ENCODE results near the gene SLC50A1.

Gene SLC50A1, protein sequence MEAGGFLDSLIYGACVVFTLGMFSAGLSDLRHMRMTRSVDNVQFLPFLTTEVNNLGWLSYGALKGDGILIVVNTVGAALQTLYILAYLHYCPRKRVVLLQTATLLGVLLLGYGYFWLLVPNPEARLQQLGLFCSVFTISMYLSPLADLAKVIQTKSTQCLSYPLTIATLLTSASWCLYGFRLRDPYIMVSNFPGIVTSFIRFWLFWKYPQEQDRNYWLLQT

DNA sequence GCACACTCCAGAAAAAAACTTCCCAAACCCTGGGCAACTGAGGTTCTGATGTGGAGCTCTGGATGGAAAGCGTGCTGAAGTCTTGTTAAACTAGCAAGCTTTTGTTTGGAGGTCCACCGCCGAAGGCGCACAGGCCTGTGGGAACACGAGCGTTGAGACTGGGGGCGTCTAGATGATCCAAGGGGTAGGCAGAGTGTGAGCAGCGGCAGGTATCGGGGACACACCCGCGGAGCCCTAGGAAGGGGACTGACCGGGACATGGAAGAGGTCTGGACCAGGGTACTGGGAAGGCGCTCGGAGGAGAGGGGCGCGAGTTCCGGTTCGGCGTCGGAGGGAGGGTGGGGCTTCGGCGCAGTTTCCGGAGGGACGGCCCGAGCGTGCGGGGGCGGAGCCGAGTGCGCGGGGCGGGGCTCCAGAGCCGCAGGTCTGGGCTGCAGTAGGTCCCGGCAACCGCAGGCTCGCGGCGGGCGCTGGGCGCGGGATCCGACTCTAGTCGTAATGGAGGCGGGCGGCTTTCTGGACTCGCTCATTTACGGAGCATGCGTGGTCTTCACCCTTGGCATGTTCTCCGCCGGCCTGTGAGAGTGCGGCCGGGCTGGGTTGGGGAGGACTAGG, at the start of gene SLC50A1:
TSS of gene SLC50A1 (plus strand) at position 438 of the 614 bp plus-strand sequence. CDS start at position 498, 60 bp downstream.
- no peak for FAIRE-seq

DNA sequence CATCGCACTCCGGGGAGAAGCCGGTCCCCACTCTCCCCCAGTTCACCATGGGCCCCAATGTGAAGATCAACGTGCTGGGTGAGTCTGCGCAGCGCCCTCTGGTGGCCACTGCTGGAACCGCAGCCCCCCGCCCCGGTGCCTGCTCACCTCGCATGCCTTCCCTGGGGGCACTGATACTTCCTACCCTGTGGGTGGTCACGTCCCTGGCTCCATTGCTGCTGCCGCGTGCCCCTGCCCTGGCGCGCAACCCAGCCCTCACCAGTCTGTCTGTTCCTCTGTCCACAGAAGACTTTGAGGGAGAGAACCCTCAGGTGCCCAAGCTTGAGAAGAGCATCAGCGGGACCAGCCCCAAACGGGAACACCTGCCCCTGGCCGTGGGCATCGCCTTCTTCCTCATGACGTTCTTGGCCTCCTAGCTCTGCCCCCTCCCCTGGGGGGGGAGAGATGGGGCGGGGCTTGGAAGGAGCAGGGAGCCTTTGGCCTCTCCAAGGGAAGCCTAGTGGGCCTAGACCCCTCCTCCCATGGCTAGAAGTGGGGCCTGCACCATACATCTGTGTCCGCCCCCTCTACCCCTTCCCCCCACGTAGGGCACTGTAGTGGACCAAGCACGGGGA, 49.4 kb upstream of the SLC50A1 start:
- no peak for FAIRE-seq

DNA sequence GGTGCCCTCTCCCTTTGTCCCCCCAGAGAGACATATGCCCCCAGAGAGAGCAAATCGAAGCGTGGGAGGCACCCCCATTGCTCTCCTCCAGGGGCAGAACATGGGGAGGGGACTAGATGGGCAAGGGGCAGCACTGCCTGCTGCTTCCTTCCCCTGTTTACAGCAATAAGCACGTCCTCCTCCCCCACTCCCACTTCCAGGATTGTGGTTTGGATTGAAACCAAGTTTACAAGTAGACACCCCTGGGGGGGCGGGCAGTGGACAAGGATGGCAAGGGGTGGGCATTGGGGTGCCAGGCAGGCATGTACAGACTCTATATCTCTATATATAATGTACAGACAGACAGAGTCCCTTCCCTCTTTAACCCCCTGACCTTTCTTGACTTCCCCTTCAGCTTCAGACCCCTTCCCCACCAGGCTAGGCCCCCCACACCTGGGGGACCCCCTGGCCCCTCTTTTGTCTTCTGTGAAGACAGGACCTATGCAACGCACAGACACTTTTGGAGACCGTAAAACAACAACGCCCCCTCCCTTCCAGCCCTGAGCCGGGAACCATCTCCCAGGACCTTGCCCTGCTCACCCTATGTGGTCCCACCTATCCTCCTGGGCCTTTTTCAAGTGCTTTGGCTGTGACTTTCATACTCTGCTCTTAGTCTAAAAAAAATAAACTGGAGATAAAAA, 48.7 kb upstream of the SLC50A1 start:
- no peak for FAIRE-seq

DNA sequence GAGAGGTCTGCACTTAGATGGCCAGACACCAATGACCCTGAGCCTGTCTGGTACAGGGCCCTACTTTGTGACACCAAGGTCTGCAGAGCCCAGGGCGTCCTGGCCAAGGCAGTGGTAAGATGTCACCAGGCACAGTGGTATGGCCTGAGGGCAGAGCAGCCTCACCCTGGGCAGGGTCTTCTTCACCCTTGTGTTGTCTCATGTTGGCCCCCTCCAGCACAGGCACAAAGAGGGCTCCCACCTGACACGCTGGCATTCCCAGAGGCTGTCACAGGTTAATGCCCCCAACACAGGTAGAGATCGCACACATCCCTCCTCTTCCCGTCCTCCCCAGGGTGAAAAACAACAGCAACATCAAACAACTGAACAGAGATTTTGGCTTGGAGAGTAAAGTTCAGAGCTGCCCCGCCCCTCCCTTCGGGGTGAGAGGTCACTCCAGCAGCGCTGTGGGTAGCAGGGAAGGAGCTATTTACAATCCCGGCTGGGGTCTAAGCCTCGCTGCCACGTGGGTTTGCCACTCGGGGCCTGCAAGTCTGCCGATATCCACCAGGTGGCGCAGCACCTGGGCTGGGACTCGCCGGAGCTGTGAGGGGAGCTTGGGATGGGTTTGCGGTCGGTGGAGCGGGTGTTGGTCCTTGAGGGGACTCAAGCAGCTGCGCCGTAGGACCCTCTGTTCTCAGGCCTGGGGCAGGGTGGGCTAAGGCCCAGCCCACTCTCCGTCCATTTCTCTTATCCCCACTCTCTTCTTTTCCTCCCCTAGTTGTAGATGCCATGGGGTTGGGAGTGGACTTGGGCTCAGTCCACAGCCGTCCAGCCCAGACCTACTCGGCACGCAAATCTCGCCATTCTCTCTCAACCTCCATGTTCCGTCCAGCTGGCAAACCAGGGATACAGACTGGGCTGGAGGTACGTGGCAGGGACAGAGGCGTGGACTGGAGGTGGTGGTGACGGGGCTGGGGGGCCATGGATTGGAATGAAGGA, 44.3 kb upstream of the SLC50A1 start:
- FAIRE-seq: no peak

DNA sequence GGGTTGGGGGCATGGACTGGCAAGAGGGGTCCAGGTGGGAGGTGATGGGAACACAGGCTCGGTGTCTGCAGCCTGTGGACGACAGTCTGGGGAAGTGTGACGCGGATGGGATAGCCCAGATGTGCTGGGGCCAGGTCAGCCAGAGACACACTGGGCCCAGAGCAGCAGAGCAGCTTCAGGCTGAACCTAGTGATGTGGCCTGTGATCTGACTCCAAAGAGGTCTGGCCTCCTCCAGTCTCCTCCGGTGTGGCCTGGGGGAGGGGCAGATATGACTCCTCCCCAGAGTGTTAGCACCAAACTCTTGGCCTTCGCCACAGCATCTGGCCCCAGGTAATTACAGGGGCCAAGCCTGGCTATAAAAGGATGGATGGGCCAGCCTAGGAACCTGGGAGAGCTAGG, 43.5 kb upstream of the SLC50A1 start:
- no peak for FAIRE-seq

DNA sequence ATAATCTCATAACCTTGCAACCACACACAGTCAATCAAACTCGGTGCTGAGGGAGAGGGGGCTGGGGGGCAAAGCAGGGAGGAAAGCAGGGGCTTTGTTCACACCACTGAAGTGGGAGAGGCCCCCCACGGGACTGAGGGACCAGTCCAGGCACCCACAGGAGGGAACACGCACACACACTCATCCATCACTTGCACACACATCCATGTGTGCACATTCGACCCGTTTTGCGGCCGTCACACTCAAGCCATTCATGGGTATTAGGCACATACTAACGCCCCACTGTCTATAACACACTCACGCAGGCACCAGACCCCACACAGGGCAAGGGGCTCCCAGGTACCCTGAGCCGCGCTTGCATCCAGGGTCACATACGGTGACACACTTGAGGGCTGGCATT, 43.0 kb upstream of the SLC50A1 start:
- FAIRE-seq: no peak

DNA sequence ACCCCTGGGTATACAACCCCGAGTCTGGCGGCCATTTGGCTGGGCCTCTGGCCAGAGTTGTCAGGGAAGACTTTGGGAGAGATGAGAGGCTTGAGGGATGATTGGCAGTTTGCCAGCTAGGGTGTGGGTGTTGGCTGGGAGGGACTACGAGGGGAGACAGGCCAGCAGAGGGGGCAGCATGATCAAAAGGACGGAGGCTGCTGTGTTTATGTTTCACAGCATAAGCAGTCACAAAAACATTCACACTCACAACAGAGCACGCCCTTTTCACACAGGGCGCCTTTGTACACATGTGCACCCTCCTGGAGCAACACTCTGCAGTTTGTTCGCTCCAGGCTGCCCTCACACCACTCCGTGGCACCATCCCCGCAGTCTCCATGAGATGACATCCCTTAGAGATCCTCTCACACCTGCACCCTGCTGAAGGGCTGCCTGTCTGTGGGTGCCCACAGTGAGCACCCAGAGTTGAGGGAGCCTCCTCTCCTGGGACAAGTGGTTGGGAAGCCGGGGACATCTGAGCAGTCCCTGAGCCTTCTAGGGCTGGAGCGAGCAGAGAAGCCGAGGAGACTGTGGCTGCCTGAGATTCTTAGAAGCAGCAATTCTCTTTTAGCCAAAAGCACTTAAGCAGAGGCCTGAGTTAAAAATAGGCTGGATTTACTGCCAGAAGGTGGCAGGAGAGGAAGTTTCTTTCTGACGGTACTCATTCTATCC, 41.6 kb upstream of the SLC50A1 start:
- no peak for FAIRE-seq

DNA sequence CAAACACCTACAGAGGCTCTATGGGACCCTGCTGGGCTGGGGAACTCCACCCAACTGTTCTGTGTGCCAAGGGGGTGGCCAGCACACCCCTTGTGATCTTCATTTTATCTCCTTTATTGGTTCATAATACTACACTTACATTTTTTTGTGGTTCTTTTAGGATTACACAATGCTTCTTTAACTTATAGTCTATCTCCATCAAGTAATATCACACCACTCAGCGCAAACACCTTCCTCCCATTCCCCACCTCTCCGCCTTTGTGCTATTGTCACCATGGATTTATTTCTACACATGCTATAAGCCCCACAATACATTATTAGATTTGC, 41.1 kb upstream of the SLC50A1 start:
- no peak for FAIRE-seq

DNA sequence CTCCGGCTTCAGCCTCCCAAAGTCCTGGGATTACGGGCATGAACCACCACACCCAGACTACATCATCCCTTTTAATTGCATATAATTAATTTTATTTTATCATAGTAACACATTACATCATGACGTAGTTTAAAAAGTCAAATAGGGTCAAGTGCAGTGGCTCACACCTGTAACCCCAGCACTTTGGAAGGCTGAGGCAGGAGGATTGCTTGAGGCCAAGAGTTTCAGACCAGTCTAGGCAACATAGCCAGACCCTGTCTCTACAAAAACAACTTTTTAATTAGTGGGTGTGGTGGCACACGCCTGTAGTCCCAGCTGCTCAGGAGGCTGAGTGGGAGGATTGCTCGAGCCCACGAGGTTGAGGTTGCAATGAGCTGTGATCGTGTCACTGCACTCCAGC, 36.3 kb upstream of the SLC50A1 start:
- FAIRE-seq: no peak

DNA sequence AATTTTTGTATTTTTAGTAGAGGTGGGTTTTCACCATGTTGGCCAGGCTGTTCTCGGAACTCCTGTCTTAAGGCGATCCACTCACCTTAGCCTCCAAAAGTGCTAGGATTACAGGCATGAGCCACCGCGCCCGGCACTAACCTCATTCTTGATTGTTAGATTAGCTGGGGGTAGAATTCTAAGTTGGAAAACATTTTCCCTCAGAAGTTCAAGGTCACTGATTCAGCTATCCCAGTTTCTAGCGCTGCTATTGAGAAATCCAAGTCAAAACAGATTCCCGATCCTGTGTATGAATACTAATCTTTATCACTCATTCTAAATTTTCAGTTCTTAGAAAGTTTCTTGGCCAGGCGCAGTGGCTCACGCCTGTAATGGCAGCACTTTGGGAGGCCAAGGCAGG, 32.3 kb upstream of the SLC50A1 start:
- no peak for FAIRE-seq

DNA sequence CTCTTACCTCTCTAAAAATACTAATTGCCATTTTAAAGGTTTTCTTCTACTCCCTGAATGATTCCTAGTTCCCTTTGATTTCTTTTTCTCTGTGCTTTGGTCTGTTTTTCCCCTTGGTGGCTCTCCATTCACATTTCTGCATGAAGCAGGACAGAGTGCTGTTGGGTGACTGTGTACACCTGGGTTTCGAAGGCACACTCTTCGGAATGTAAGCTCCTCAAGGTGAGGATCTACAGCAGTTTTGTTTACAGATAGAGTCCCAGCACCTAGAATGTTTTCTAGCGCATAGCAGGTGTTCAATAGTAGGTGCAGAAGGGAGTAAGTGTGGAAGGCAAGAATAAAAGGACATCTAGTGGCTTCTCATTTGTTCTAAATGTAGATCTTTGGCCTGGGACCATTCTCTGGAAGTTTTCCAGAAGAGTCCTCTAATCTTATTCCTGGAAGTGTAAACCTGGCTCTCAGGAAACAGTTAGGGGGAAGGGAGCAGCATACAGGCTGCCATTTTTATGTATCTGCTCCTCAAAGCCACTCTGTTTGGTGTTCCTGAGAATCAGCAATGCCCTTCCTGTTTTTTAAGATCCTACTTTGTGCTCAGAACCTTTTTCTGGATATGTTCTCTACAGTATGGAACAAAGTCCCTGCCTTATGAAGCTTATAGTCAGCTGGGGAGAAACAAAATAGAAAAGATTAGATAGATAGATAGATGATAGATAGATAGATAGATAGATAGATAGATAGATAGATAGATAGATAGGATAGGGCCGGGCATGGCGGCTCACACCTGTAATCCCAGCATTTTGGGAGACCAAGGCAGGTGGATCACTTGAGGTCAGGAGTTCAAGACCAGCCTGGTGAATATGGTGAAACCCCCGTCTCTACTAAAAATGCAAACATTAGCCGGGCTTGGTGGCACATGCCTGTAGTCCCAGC, 30.8 kb upstream of the SLC50A1 start:
- FAIRE-seq: no peak

DNA sequence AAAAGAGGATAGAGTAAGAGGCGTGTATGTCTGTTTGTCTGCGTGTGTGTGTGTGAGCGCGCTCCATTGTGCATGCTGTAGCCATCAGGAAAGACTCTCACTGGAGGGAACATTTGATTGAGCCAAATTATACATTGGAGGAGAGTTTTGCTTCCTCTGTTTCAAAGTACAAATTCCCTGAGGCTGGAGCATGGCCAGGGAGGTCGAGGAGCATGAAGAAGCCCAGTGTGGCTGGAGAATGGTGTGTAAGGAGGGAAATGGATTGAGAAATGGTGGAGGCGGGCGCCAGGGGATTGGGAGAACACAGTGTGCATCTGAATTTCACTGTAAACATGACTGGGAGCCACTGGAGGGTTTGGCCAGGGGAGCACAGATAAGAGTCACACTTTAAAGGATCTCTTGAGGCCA, 30.0 kb upstream of the SLC50A1 start:
- no peak for FAIRE-seq

DNA sequence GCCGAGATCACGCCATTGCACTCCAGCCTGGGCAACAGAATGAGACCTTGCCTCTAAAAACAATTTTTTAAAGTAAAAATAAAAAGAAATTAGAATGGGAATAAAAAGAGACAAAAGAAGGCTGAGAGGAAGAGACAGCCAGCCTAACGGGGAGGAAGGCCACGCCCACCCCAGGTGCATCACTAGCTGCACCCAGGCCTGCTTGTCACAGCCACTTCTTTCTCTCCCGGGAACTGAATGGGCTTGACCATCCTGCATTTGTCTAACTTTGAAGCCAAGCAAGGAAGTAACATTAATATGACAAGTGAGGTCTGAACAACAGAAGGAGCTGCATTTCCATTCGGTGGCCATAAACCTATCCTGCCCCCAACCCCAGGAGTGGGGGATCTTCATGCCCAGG, 28.8 kb upstream of the SLC50A1 start:
- FAIRE-seq: no peak

DNA sequence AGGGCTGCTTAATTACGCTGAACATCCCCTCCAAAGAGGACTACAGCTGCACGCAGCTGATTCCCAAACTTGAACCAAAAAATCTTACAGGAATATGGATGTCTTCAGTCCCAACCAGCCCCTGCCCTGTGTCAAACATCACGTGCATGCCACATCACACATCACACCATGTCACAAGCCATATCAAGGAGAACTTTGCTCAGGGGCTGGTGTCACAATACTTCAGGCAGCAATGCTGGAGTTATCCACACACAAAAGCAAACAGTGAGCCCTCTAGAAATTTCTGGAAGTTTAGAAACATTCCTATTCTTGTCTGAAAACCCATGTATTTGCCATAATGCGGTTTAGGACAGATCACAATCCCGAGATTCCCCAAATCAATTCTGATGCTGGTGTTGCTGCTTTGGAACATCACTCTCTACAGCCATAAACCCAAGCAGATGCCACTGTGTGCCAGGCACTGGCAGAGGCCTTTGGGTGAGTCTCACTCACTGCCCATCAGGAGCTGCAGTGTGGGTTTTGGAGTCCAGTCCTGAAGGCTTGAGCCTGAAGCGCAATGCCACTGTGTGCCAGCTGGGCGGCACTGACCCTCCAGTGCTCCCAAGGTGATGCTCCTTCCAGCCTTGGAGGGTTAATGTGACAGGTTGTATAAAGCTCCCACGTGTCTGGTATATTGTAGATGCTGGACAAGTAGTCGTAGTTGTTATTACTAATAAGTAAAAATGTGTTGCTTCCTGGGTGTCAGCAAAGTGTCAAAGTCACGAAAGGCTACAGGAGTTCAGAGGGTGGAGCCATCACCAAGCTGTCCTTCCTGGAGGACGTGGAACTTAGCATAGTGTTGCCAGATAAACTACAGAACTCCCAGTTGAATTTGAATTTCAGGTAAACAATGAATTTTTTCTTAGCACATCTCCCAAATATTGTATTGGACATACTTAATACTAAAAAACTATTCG, 28.1 kb upstream of the SLC50A1 start:
- FAIRE-seq: no peak

DNA sequence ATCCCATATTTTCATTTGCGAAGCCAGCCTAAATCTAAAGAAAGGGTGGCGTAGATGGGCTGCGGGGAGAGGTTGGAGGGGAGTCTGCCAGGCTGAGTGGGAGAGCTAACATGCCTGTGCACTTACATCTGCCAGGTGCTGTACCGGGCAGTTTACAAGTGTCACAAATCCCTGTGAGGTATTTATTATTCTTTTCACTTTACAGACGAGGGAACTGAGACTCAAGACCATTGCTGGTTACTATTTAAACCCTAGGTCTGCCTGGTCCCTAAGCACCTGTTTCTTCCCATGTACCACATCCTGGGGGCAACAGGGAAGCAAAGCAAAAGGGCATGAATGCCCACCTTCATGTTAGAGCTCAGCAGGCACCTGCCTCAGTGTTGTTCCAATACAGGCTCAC, 27.4 kb upstream of the SLC50A1 start:
- FAIRE-seq: no peak

DNA sequence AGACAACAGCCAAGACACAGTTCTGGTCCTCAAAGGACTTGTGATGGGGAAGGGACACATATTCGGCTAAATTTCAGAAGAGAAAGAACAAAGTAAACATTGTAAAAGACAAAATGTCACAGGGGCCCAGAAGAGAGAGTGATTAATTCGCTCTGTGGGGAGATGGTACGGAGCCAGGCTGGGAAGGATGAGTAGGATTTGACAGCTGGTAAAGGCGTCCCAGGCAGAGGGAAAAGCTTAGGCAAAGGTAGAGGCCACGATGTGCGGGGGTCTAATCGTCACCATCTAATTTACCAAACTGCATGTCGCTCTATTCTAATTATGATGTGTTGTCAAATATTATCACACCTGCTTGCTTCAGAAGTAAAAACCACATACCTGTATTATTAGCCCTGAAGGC, 25.3 kb upstream of the SLC50A1 start:
- no peak for FAIRE-seq

DNA sequence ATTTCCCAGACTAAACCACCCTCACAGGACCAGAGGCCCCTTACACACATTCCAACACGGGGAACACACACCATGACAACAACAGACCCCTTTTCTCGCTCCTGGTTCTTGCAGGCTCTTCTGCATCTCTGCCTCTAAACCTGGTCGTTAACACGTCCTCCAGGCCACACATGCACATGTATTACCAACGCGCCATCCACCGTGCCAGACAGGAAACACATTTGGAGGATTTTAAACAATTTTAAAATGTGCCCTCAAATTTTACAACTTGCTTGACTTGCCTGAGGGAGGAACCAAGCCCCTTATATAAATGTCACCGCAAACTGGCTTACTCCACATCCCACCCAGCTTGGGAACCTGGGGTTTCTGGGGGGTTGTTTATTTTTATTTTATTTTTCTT, 24.8 kb upstream of the SLC50A1 start:
- FAIRE-seq: no peak

DNA sequence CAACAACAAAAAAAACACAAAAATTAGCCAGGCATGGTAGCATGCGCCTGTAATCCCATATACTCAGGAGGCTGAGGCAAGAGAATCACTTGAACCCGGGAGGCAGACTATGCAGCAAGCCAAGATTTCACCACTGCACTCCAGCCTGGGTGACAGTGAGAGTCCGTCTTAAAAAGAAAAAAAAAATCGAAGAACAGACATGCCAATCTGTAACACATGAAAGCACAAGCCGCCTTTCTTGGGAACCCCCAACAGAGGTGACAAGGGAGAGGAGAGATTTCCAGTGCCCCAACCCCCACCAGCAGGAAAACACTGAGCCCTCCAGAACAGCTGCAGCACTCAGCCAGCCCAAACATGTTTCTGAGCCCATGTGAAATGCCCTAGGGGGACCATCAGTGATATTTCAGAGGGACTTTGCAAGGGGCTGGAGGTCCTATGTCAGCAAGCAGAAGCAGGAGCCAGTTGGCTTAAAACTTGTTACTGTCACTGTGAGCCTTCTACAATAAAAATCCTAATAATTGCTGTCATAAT, 22.1 kb upstream of the SLC50A1 start:
- FAIRE-seq: no peak

DNA sequence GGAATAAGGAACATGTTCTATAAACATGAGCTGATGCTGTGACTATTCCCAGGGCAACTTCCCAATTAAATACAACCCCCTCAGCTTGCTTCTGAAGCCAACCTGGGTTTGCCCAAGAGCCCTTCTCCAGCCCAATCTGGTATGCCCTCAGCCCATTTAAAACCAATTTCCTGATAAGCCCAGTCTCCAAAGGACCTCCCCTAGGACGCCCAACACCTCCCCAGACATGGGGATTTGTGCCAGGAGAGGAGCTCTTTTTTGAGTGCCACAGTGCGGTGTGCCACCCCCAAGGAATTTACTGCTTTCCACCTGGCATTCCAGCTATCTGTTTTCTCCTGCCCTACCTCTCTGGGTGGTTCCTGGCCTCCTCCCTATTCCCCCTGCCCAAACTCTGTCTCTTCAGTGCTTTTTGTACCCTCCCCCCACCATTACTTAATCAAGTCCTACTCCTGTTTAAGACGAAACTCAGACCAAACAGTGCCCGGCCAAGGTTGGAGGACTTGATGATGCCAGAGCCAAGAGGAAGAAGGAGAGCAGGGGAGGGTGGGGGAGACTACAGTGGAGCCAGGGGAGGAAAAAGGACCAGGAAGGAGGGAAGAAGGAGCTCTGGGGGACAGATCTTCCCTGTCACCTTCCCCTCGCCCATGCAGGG, 19.4 kb upstream of the SLC50A1 start:
- no peak for FAIRE-seq
